Endodermal cell (in vitro differentiated cells): ENCODE measurements around the gene FBXL3. TPM values are rescaled to one million over a fixed set of nuclear protein-coding genes. Genes with fewer than 3 reads are reported as not detected.
A peak's percentile ranks its signal among the peaks of the same experiment; 100 is the strongest.

Source experiments
- DNase-seq: peaks from one replicate; pipeline ENCODE4 v3.0.0-alpha.2; 2017
- H3K27ac ChIP-seq: 2 replicates; pipeline ENCODE4 v1.5.1; 2013; ENCODE audit warnings: mild to moderate bottlenecking, low read depth, low read length, moderate library complexity
- H3K27me3 ChIP-seq: 2 replicates; pipeline ENCODE4 v1.6.1; 2013; ENCODE audit warnings: mild to moderate bottlenecking, low read length, moderate library complexity; ENCODE audit not compliant: insufficient read depth, control insufficient read depth, poor library complexity, severe bottlenecking
- H3K36me3 ChIP-seq: 2 replicates; pipeline ENCODE4 v1.7.0; 2013; ENCODE audit warnings: mild to moderate bottlenecking, low read length, moderate library complexity; ENCODE audit not compliant: control insufficient read depth, insufficient read depth
- H3K4me1 ChIP-seq: one replicate; pipeline ENCODE4 v1.7.0; 2013; ENCODE audit warnings: low read length; ENCODE audit not compliant: control insufficient read depth, insufficient read depth
- H3K4me3 ChIP-seq: 2 replicates; pipeline ENCODE4 v1.5.1; 2013; ENCODE audit warnings: mild to moderate bottlenecking, low read length, moderate library complexity
- H3K9ac ChIP-seq: 2 replicates; pipeline ENCODE4 v1.6.1; 2013; ENCODE audit warnings: mild to moderate bottlenecking, low read length, moderate library complexity; ENCODE audit not compliant: poor library complexity, severe bottlenecking; ENCODE audit errors: extremely low read depth
- H3K9me3 ChIP-seq: 2 replicates; pipeline ENCODE4 v1.6.1; 2013; ENCODE audit warnings: mild to moderate bottlenecking, low read length, moderate library complexity; ENCODE audit not compliant: control insufficient read depth
- H3K27ac Mint-ChIP-seq: 2 replicates; pipeline ENCODE4 v1.8.0; 2020; ENCODE audit warnings: mixed read lengths
- H3K27me3 Mint-ChIP-seq: 2 replicates; pipeline ENCODE4 v1.8.0; 2021; ENCODE audit warnings: mild to moderate bottlenecking, mixed read lengths; ENCODE audit not compliant: insufficient read depth
- H3K36me3 Mint-ChIP-seq: 2 replicates; pipeline ENCODE4 v1.8.0; 2020; ENCODE audit warnings: low read depth, mixed read lengths
- H3K4me1 Mint-ChIP-seq: 2 replicates; pipeline ENCODE4 v1.8.0; 2020; ENCODE audit warnings: mixed read lengths
- H3K4me3 Mint-ChIP-seq: 2 replicates; pipeline ENCODE4 v1.8.0; 2020; ENCODE audit warnings: mild to moderate bottlenecking, moderate library complexity, mixed read lengths
- H3K9me3 Mint-ChIP-seq: 2 replicates; pipeline ENCODE4 v1.8.0; 2020; ENCODE audit warnings: mild to moderate bottlenecking, mixed read lengths
- WGBS, 2 experiments: methylation state at CpG; one replicate each; pipeline versions ENCODE4 v1.1.5 to v1.1.7; 2013; ENCODE audit warnings: missing lambda C conversion rate in 2 of 2, mixed read lengths in 1 of 2; ENCODE audit not compliant: insufficient coverage in 1 of 2, insufficient read length in 1 of 2; 5-methylcytosine and 5-hydroxymethylcytosine counted together
- total RNA-seq, 2 donors: library from RNA; stranded (reverse); fragmentation: NEBNext Ultra II Directional in 1 of 2; extraction: Animal tissue kit (Norgen Biotek cat#: 25700) in 1 of 2; gene quantifications; 2 replicates in 1 of 2; 3 replicates in 1 of 2; pipeline ENCODE4 v1.2.1, GENCODE V29; 2021
- TF ChIP-seq, protein P1 (sequence below): fragments of 200-600 bp; sonication (generic); conservative IDR thresholded peaks from 2 replicates; pipeline ENCODE4 v1.5.0; 2021; ENCODE audit warnings: antibody characterized with exemption, mild to moderate bottlenecking

FBXL3 gene
- total RNA-seq, 2 donors from 2014 or later = 12.7 to 14.3 TPM

DNA sequence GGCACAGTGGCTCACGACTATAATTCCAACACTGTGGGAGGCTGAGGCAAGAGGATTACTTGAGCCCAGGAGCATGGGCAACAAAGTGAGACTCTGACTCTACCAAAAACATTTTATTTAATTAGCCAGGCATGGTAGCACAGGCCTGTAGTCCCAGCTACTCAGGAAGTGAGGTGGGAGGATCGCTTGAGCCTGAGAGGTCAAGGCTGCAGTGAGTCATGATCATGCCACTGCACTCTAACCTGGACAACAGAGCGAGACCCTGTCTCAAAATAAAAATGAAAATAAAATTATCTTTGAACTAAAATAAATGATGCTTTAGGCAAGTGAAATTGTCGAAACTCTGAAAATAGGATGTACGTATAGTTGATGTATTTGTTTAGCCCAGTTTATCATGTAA is 43.3 kb downstream of the FBXL3 start:
- no peak overlapping the region for H3K4me3 ChIP-seq
- no peaks in the 10 kb centered on the region for H3K36me3 Mint-ChIP-seq
- H3K9me3 Mint-ChIP-seq = no peaks in the 10 kb centered on the region
- H3K27me3 ChIP-seq = peaks cover 52% of the 10 kb centered on the region
- H3K4me1 ChIP-seq = no peaks in the 10 kb centered on the region
- TF ChIP-seq, protein P1, sequence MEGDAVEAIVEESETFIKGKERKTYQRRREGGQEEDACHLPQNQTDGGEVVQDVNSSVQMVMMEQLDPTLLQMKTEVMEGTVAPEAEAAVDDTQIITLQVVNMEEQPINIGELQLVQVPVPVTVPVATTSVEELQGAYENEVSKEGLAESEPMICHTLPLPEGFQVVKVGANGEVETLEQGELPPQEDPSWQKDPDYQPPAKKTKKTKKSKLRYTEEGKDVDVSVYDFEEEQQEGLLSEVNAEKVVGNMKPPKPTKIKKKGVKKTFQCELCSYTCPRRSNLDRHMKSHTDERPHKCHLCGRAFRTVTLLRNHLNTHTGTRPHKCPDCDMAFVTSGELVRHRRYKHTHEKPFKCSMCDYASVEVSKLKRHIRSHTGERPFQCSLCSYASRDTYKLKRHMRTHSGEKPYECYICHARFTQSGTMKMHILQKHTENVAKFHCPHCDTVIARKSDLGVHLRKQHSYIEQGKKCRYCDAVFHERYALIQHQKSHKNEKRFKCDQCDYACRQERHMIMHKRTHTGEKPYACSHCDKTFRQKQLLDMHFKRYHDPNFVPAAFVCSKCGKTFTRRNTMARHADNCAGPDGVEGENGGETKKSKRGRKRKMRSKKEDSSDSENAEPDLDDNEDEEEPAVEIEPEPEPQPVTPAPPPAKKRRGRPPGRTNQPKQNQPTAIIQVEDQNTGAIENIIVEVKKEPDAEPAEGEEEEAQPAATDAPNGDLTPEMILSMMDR = no peak
- H3K4me3 Mint-ChIP-seq = no peak overlapping the region
- peaks cover 57% of the 10 kb centered on the region for H3K27me3 Mint-ChIP-seq
- H3K9ac ChIP-seq = no peak overlapping the region
- DNase-seq = no peak
- WGBS, 2 experiments = 90 to 93% methylated on average over 4 to 5 of the region's 5 CpGs
- no peaks in the 10 kb centered on the region for H3K9me3 ChIP-seq
- H3K4me1 Mint-ChIP-seq = no peaks in the 10 kb centered on the region
- no peak overlapping the region for H3K27ac ChIP-seq
- H3K27ac Mint-ChIP-seq = no peak overlapping the region
- no peaks in the 10 kb centered on the region for H3K36me3 ChIP-seq

DNA sequence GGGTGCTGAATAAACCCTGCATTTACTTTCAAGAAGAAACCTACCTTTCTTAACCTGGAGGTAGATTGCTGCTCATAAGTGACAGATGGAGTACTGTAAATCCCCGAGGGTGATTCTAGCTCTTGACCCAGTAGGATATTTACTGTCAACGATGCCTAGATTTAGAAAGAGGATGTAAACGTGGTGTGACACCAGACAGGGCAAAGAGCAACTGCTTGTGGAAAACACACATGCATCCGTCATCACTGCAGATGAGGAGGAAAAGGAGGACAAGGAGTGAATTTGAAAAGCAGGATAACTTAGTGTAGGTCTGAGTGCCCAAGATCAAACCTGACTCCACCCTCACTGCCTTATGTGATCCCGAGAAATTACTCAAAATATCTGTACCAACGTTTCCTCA is 44.9 kb downstream of the FBXL3 start:
- WGBS, 2 experiments = 82 to 84% methylated on average over 6 of the region's 6 CpGs
- Mint-ChIP-seq H3K4me3 (no peak overlapping the region), H3K9me3 (no peaks in the 10 kb centered on the region), H3K27me3 (peaks cover 51% of the 10 kb centered on the region), H3K27ac (no peak overlapping the region), H3K36me3 (no peaks in the 10 kb centered on the region), H3K4me1 (peaks cover 4% of the 10 kb centered on the region)
- DNase-seq = no peak
- Histone ChIP-seq H3K9ac (no peak overlapping the region), H3K27me3 (peaks cover 47% of the 10 kb centered on the region), H3K36me3 (no peaks in the 10 kb centered on the region), H3K27ac (no peak overlapping the region), H3K4me3 (no peak overlapping the region), H3K4me1 (no peaks in the 10 kb centered on the region), H3K9me3 (no peaks in the 10 kb centered on the region)
- TF ChIP-seq, protein P1 = no peak

- H3K27me3 ChIP-seq = peaks cover 29% of the 10 kb centered on the region
- peaks cover 7% of the 10 kb centered on the region for H3K4me1 ChIP-seq
- WGBS, 2 experiments = 6% methylated on average over 31 of the region's 34 CpGs; no CpG with 5 or more reads in 1 of the 2 experiments
- peaks cover 9% of the 10 kb centered on the region for H3K4me1 Mint-ChIP-seq
- peak; percentile 99 for DNase-seq
- H3K27me3 Mint-ChIP-seq = peaks cover 37% of the 10 kb centered on the region
- TF ChIP-seq, protein P1 = peak; percentile 98
- no peak overlapping the region for H3K27ac Mint-ChIP-seq
- no peak overlapping the region for H3K27ac ChIP-seq
- H3K36me3 Mint-ChIP-seq = no peaks in the 10 kb centered on the region
- no peaks in the 10 kb centered on the region for H3K9me3 ChIP-seq
- no peak overlapping the region for H3K9ac ChIP-seq
- no peak overlapping the region for H3K4me3 ChIP-seq
- H3K4me3 Mint-ChIP-seq = no peak overlapping the region
- H3K36me3 ChIP-seq = no peaks in the 10 kb centered on the region
- no peaks in the 10 kb centered on the region for H3K9me3 Mint-ChIP-seq
Observed at GRCh38 chr13:76980075-76980718, 46.8 kb downstream of the FBXL3 start.
